ENCODE results near the gene TGM2. TPM values are rescaled to one million over a fixed set of nuclear protein-coding genes. Genes with fewer than 3 reads are reported as not detected.

The TGM2 gene
- total and polyA plus RNA-seq, 2 donors (not counting 1 experiment from before 2014, with no cell fraction given), result 2.4 to 60.8 TPM

DNA sequence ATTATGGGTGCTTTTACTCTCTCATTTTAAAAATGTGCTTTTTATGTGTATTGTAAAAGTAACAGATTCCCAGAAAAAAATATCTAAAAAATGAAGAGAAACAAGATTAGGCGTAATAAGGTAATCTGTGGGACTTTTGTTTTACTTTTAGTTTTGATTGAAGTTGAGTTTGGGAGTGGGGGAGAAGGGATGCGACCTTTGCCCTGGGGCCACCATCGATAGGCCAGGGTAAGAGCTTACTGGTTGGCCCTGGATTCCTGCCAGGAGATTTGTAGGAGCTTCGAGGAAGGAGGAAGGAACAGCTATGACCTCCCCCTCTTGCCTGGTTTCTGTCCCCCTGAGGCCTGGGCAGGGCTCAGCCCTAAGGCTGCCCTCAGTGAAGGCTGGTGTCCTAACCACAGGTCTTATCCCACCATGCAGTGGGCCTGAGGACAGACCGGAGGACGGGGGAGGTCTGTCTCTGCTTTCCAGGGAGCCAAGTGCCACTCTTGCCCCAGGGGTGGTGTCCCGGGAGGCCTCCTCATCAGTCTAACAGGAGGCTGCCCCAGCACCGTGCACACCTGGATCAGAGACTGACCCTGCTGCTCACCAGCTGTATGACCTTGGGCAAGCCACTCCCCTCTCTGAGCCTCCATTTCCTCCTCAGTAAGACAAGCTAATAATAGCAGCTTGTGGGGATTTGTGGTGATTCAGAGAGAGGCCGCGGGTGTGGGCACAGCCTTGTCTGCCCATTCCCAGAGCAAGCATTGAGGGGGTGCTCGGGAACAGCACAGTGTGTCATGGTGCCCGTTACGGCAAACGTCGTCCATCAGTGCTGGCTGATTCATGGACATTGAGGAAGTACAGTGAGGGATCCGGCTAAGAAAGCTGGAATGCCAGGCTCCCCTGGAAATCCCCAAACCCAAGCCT, 21.2 kb downstream of the TGM2 start:
- no peaks in the 10 kb centered on the region for H3K9me3 Mint-ChIP-seq (ENCODE audit: insufficient read depth)
- no peaks in the 10 kb centered on the region for H4K20me1 ChIP-seq (ENCODE audit: control insufficient read depth, insufficient read depth, low read length, poor library complexity, severe bottlenecking)
- no peaks in the 10 kb centered on the region for H3K4me1 Mint-ChIP-seq
- no peaks in the 10 kb centered on the region for H3K27me3 Mint-ChIP-seq
- H3K4me1 ChIP-seq (ENCODE audit: control insufficient read depth in 2 of 2, insufficient read depth in 2 of 2, low read length in 2 of 2), result no peaks in the 10 kb centered on the region
- H3K4me3 ChIP-seq (ENCODE audit: control extremely low read depth in 1 of 5, extremely low read depth in 1 of 5, insufficient read depth in 1 of 5, low read depth in 2 of 5, low read length in 4 of 5), result no peak overlapping the region
- H3K36me3 ChIP-seq (replicated peaks in 1 of 2; ENCODE audit: control extremely low read depth in 1 of 2, control insufficient read depth in 1 of 2, extremely low read depth in 1 of 2, insufficient read depth in 2 of 2, low read length in 1 of 2), result no peaks in the 10 kb centered on the region
- H3K27me3 ChIP-seq (replicated peaks in 1 of 4; ENCODE audit: control extremely low read depth in 1 of 4, control insufficient read depth in 3 of 4, insufficient read depth in 4 of 4, low read length in 3 of 4), result no peaks in the 10 kb centered on the region
- H3K4me2 ChIP-seq (replicated peaks; ENCODE audit: low read depth, low read length, poor library complexity, severe bottlenecking), result no peak overlapping the region
- CTCF ChIA-PET, result interaction anchor here (0.7 to 1.2 kb wide), 2 partner anchors 53 to 70 kb away, joined by 3 read pairs; no protein-coding TSS in a partner anchor
- H3K4me3 Mint-ChIP-seq, result no peak overlapping the region
- no peak overlapping the region for H2AFZ ChIP-seq (ENCODE audit: insufficient read depth, low read depth, low read length, poor library complexity, severe bottlenecking)
- no peaks in the 10 kb centered on the region for H3K79me2 ChIP-seq (ENCODE audit: control insufficient read depth, insufficient read depth, low read length)
- TF ChIP-seq, protein P1, sequence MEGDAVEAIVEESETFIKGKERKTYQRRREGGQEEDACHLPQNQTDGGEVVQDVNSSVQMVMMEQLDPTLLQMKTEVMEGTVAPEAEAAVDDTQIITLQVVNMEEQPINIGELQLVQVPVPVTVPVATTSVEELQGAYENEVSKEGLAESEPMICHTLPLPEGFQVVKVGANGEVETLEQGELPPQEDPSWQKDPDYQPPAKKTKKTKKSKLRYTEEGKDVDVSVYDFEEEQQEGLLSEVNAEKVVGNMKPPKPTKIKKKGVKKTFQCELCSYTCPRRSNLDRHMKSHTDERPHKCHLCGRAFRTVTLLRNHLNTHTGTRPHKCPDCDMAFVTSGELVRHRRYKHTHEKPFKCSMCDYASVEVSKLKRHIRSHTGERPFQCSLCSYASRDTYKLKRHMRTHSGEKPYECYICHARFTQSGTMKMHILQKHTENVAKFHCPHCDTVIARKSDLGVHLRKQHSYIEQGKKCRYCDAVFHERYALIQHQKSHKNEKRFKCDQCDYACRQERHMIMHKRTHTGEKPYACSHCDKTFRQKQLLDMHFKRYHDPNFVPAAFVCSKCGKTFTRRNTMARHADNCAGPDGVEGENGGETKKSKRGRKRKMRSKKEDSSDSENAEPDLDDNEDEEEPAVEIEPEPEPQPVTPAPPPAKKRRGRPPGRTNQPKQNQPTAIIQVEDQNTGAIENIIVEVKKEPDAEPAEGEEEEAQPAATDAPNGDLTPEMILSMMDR (IDR thresholded peaks at IDR 0.05), result no peak
- TF ChIP-seq EZH2 (IDR thresholded peaks at IDR 0.05; ENCODE audit: borderline replicate concordance, insufficient read depth, low read depth, low read length, poor library complexity, severe bottlenecking), result no peak
- ATAC-seq (ENCODE audit: low read depth) (no peak), DNase-seq (no peak)
- POLR2A ChIA-PET, result no interaction called here
- no peaks in the 10 kb centered on the region for H3K9me3 ChIP-seq (ENCODE audit: control extremely low read depth in 1 of 3, control insufficient read depth in 2 of 3, insufficient read depth in 1 of 3, low read length in 2 of 3)
- H3K27ac Mint-ChIP-seq, result no peak overlapping the region
- intact Hi-C loops (cut with micrococcal nuclease), result no loop called here
- H3K27ac ChIP-seq (ENCODE audit: low read length in 2 of 2), result no peak overlapping the region
- no peak overlapping the region for H3K9ac ChIP-seq (ENCODE audit: low read length)
- WGBS (ENCODE audit: insufficient coverage), result 66% methylated on average over 16 of the region's 16 CpGs

DNA sequence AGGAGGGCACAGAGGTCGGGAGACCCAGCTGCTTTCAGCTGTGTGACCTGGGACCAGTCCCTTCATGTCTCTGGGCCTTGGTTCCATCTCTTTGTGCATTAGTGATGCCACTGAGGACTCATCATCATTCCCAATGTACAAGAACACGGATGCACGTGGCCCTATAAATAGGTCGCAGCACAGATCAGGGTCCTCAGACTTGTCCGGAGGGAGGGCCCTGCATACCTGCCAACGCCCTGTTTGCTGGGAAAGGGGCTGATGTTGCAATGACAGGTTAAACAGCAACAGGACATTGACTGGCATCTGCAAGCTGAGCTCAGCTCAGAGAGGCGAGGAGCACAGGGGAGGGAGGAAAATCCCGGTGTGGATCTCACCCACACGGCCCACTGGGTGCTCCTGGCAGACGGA, 21.8 kb downstream of the TGM2 start:
- H3K4me2 ChIP-seq (replicated peaks; ENCODE audit: low read depth, low read length, poor library complexity, severe bottlenecking), result no peak overlapping the region
- Mint-ChIP-seq H3K27ac (no peak overlapping the region), H3K9me3 (ENCODE audit: insufficient read depth) (no peaks in the 10 kb centered on the region), H3K4me1 (no peaks in the 10 kb centered on the region), H3K27me3 (no peaks in the 10 kb centered on the region), H3K4me3 (no peak overlapping the region)
- no peak for DNase-seq
- WGBS (ENCODE audit: insufficient coverage), result 94% methylated on average over 6 of the region's 10 CpGs
- no peak for TF ChIP-seq EZH2 (IDR thresholded peaks at IDR 0.05; ENCODE audit: borderline replicate concordance, insufficient read depth, low read depth, low read length, poor library complexity, severe bottlenecking)
- TF ChIP-seq, protein P1 (IDR thresholded peaks at IDR 0.05), result no peak
- POLR2A ChIA-PET, result no interaction called here
- H3K4me3 ChIP-seq (ENCODE audit: control extremely low read depth in 1 of 5, extremely low read depth in 1 of 5, insufficient read depth in 1 of 5, low read depth in 2 of 5, low read length in 4 of 5), result no peak overlapping the region
- intact Hi-C loops (cut with micrococcal nuclease), result no loop called here
- CTCF ChIA-PET, result interaction anchor here (0.7 kb wide), 1 partner anchor 70 kb away, joined by 3 read pairs; no protein-coding TSS in a partner anchor
- no peaks in the 10 kb centered on the region for H3K27me3 ChIP-seq (replicated peaks in 1 of 4; ENCODE audit: control extremely low read depth in 1 of 4, control insufficient read depth in 3 of 4, insufficient read depth in 4 of 4, low read length in 3 of 4)
- no peaks in the 10 kb centered on the region for H3K9me3 ChIP-seq (ENCODE audit: control extremely low read depth in 1 of 3, control insufficient read depth in 2 of 3, insufficient read depth in 1 of 3, low read length in 2 of 3)
- no peak overlapping the region for H3K9ac ChIP-seq (ENCODE audit: low read length)
- no peaks in the 10 kb centered on the region for H3K4me1 ChIP-seq (ENCODE audit: control insufficient read depth in 2 of 2, insufficient read depth in 2 of 2, low read length in 2 of 2)
- no peaks in the 10 kb centered on the region for H4K20me1 ChIP-seq (ENCODE audit: control insufficient read depth, insufficient read depth, low read length, poor library complexity, severe bottlenecking)
- ATAC-seq (ENCODE audit: low read depth), result no peak
- no peak overlapping the region for H3K27ac ChIP-seq (ENCODE audit: low read length in 2 of 2)
- no peaks in the 10 kb centered on the region for H3K79me2 ChIP-seq (ENCODE audit: control insufficient read depth, insufficient read depth, low read length)
- H2AFZ ChIP-seq (ENCODE audit: insufficient read depth, low read depth, low read length, poor library complexity, severe bottlenecking), result no peak overlapping the region
- no peaks in the 10 kb centered on the region for H3K36me3 ChIP-seq (replicated peaks in 1 of 2; ENCODE audit: control extremely low read depth in 1 of 2, control insufficient read depth in 1 of 2, extremely low read depth in 1 of 2, insufficient read depth in 2 of 2, low read length in 1 of 2)
